ENCODE measurements around the gene KIDINS220. TPM values are rescaled to one million over a fixed set of nuclear protein-coding genes. Genes with fewer than 3 reads are reported as not detected.

The KIDINS220 gene
- total RNA-seq, 1 donor from 2014 or later = 69.6 TPM

GRCh38 chr2:8752385-8752784, 85.0 kb downstream of the KIDINS220 start:
- H3K4me1 ChIP-seq = no peaks in the 10 kb centered on the region
- intact Hi-C loops (cut with DNase I) = no loop called here
- DNase-seq (no peak), ATAC-seq (no peak)
- no peak overlapping the region for H3K27ac ChIP-seq
- peaks cover 27% of the 10 kb centered on the region for H3K36me3 ChIP-seq
- no peaks in the 10 kb centered on the region for H3K9me3 ChIP-seq
- TF ChIP-seq, protein P1, sequence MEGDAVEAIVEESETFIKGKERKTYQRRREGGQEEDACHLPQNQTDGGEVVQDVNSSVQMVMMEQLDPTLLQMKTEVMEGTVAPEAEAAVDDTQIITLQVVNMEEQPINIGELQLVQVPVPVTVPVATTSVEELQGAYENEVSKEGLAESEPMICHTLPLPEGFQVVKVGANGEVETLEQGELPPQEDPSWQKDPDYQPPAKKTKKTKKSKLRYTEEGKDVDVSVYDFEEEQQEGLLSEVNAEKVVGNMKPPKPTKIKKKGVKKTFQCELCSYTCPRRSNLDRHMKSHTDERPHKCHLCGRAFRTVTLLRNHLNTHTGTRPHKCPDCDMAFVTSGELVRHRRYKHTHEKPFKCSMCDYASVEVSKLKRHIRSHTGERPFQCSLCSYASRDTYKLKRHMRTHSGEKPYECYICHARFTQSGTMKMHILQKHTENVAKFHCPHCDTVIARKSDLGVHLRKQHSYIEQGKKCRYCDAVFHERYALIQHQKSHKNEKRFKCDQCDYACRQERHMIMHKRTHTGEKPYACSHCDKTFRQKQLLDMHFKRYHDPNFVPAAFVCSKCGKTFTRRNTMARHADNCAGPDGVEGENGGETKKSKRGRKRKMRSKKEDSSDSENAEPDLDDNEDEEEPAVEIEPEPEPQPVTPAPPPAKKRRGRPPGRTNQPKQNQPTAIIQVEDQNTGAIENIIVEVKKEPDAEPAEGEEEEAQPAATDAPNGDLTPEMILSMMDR (IDR thresholded peaks at IDR 0.05) = no peak
- no peak overlapping the region for H3K4me3 ChIP-seq
- no peaks in the 10 kb centered on the region for H3K27me3 ChIP-seq

- Histone ChIP-seq H3K36me3 (peaks cover 35% of the 10 kb centered on the region), H3K27ac (no peak overlapping the region), H3K4me3 (no peak overlapping the region), H3K9me3 (no peaks in the 10 kb centered on the region), H3K27me3 (no peaks in the 10 kb centered on the region), H3K4me1 (no peaks in the 10 kb centered on the region)
- TF ChIP-seq, protein P1 (IDR thresholded peaks at IDR 0.05) = no peak
- no peak for DNase-seq
- no peak for ATAC-seq
- intact Hi-C loops (cut with DNase I) = no loop called here
These were observed 87.2 kb downstream of the KIDINS220 start for GRCh38 chr2:8750221-8750620.

- no peak overlapping the region for H3K4me3 ChIP-seq
- no peaks in the 10 kb centered on the region for H3K27me3 ChIP-seq
- no peaks in the 10 kb centered on the region for H3K9me3 ChIP-seq
- no peak overlapping the region for H3K27ac ChIP-seq
- intact Hi-C loops (cut with DNase I) = no loop called here
- TF ChIP-seq, protein P1 (IDR thresholded peaks at IDR 0.05) = no peak
- ATAC-seq (no peak), DNase-seq (no peak)
- H3K36me3 ChIP-seq = peaks cover 54% of the 10 kb centered on the region
- no peaks in the 10 kb centered on the region for H3K4me1 ChIP-seq
These were observed 94.2 kb downstream of the KIDINS220 start for GRCh38 chr2:8743261-8743660.

DNA sequence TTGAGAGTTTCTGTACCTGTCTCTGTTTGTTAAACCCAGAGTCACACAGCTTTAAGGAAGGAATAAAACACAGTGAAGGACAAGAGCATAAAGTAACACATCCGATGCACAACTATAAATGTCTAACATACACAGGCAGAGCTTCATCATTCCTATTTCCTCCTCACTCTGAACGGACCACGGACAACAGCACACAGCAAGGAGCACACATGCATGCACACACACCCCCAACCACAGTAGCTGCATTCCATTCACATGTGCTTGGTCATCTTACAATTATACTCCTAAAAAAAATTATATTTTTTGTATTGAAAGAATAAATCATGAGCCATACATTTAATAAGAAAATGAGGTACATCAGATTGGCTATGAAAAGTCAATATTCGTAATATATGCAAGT, 97.3 kb downstream of the KIDINS220 start:
- ATAC-seq (no peak), DNase-seq (no peak)
- peaks cover 60% of the 10 kb centered on the region for H3K36me3 ChIP-seq
- H3K4me3 ChIP-seq = no peak overlapping the region
- H3K27me3 ChIP-seq = no peaks in the 10 kb centered on the region
- no peaks in the 10 kb centered on the region for H3K9me3 ChIP-seq
- TF ChIP-seq, protein P1 (IDR thresholded peaks at IDR 0.05) = no peak
- no peaks in the 10 kb centered on the region for H3K4me1 ChIP-seq
- no peak overlapping the region for H3K27ac ChIP-seq
- intact Hi-C loops (cut with DNase I) = no loop called here

- TF ChIP-seq, protein P1 (IDR thresholded peaks at IDR 0.05) = no peak
- Histone ChIP-seq H3K27ac (no peak overlapping the region), H3K4me3 (no peak overlapping the region), H3K27me3 (no peaks in the 10 kb centered on the region), H3K36me3 (peaks cover 72% of the 10 kb centered on the region), H3K4me1 (no peaks in the 10 kb centered on the region), H3K9me3 (no peaks in the 10 kb centered on the region)
- ATAC-seq (no peak), DNase-seq (no peak)
- intact Hi-C loops (cut with DNase I) = no loop called here
These were observed 99.7 kb downstream of the KIDINS220 start for GRCh38 chr2:8737571-8738175.

- peaks cover 96% of the 10 kb centered on the region for H3K36me3 ChIP-seq
- no peak for DNase-seq
These were observed 104.8 kb downstream of the KIDINS220 start for GRCh38 chr2:8732601-8733000.

More at GRCh38 chr2:8732601-8733000, 104.8 kb downstream of the KIDINS220 start:
- intact Hi-C loops (cut with DNase I) = no loop called here
- ATAC-seq = no peak
- no peaks in the 10 kb centered on the region for H3K9me3 ChIP-seq
- no peaks in the 10 kb centered on the region for H3K27me3 ChIP-seq
- H3K27ac ChIP-seq = no peak overlapping the region
- H3K4me3 ChIP-seq = no peak overlapping the region
- TF ChIP-seq, protein P1 (IDR thresholded peaks at IDR 0.05) = no peak
- H3K4me1 ChIP-seq = peaks cover 6% of the 10 kb centered on the region
